22Rv1 (cell line): ENCODE measurements around the gene CADM1.

Source experiments
- H3K27ac ChIP-seq: fragments of 450-650 bp; 2 replicates; pipeline ENCODE4 v1.5.1; 2017
- CTCF ChIP-seq: fragments of 450-650 bp; IDR thresholded peaks from 2 replicates; pipeline ENCODE4 v1.5.1; 2017; ENCODE audit warnings: mild to moderate bottlenecking
- ZFX ChIP-seq: fragments of 450-650 bp; IDR thresholded peaks from 2 replicates; pipeline ENCODE4 v1.6.1; 2017; ENCODE audit warnings: antibody characterized with exemption, borderline replicate concordance

CADM1 gene

GRCh38 chr11:115258216-115258615 is 246.0 kb downstream of the CADM1 start:
- TF ChIP-seq ZFX, result no peak
- TF ChIP-seq CTCF, result no peak
- no peak overlapping the region for H3K27ac ChIP-seq

GRCh38 chr11:115257678-115258077 is 246.5 kb downstream of the CADM1 start:
- TF ChIP-seq CTCF, result no peak
- no peak for TF ChIP-seq ZFX
- H3K27ac ChIP-seq, result no peak overlapping the region

GRCh38 chr11:115257270-115257669 is 246.9 kb downstream of the CADM1 start:
- H3K27ac ChIP-seq, result no peak overlapping the region
- TF ChIP-seq CTCF (no peak), ZFX (no peak)

GRCh38 chr11:115256397-115257197 is 247.6 kb downstream of the CADM1 start:
- TF ChIP-seq CTCF (no peak), ZFX (no peak)

GRCh38 chr11:115255006-115255762 is 249.0 kb downstream of the CADM1 start:
- no peak for TF ChIP-seq ZFX
- no peak for TF ChIP-seq CTCF
- H3K27ac ChIP-seq, result no peak overlapping the region

More at GRCh38 chr11:115256397-115257197, 247.6 kb downstream of the CADM1 start:
- H3K27ac ChIP-seq, result no peak overlapping the region

- TF ChIP-seq CTCF (no peak), ZFX (no peak)
- H3K27ac ChIP-seq, result no peak overlapping the region
These were observed 253.1 kb downstream of the CADM1 start for GRCh38 chr11:115251126-115251525.

- TF ChIP-seq ZFX, result no peak
- no peak for TF ChIP-seq CTCF
These were observed 255.1 kb downstream of the CADM1 start for GRCh38 chr11:115249061-115249578.

More at GRCh38 chr11:115249061-115249578, 255.1 kb downstream of the CADM1 start:
- H3K27ac ChIP-seq, result no peak overlapping the region
